Measurements from ENCODE around the gene COX6B2. TPM values are rescaled to one million over a fixed set of nuclear protein-coding genes. Genes with fewer than 3 reads are reported as not detected.

COX6B2 gene
- total RNA-seq, 2 donors from 2014 or later, result 3.1 to 7.4 TPM

- Mint-ChIP-seq H3K4me1 (ENCODE audit: low read depth) (peaks cover 11% of the 10 kb centered on the region), H3K4me3 (no peak overlapping the region), H3K9me3 (no peaks in the 10 kb centered on the region), H3K36me3 (ENCODE audit: insufficient read depth in 2 of 2) (no peaks in the 10 kb centered on the region), H3K27ac (no peak overlapping the region), H3K27me3 (ENCODE audit: low read depth) (peaks cover 26% of the 10 kb centered on the region)
- ATAC-seq (replicated peaks in 1 of 2) (no peak), DNase-seq (no peak)
These were observed 6.0 kb downstream of the COX6B2 start for GRCh38 chr19:55348317-55349034.

- ATAC-seq (replicated peaks in 1 of 2), result no peak
- DNase-seq, result no peak
- no peak overlapping the region for H3K27ac Mint-ChIP-seq
- peaks cover 2% of the 10 kb centered on the region for H3K4me1 Mint-ChIP-seq (ENCODE audit: low read depth)
- H3K4me3 Mint-ChIP-seq, result no peak overlapping the region
- peaks cover 0 to 3% of the 10 kb centered on the region in 2 donors for H3K36me3 Mint-ChIP-seq (ENCODE audit: insufficient read depth in 2 of 2)
- H3K9me3 Mint-ChIP-seq, result no peaks in the 10 kb centered on the region
- H3K27me3 Mint-ChIP-seq (ENCODE audit: low read depth), result peaks cover 17% of the 10 kb centered on the region
These were observed 7.0 kb downstream of the COX6B2 start for GRCh38 chr19:55347442-55348009.

- Mint-ChIP-seq H3K4me1 (ENCODE audit: low read depth) (no peaks in the 10 kb centered on the region), H3K27me3 (ENCODE audit: low read depth) (peaks cover 11% of the 10 kb centered on the region), H3K4me3 (no peak overlapping the region), H3K9me3 (no peaks in the 10 kb centered on the region), H3K36me3 (ENCODE audit: insufficient read depth in 2 of 2) (peaks cover 0 to 3% of the 10 kb centered on the region in 2 donors), H3K27ac (no peak overlapping the region)
- peak in 1 of 2 donors; percentile 27 for ATAC-seq (replicated peaks in 1 of 2)
- DNase-seq, result no peak
These were observed 7.6 kb downstream of the COX6B2 start for GRCh38 chr19:55346725-55347441.

GRCh38 chr19:55345818-55346724 is 8.4 kb downstream of the COX6B2 start:
- H3K27me3 Mint-ChIP-seq (ENCODE audit: low read depth), result peaks cover 3% of the 10 kb centered on the region
- no peak for ATAC-seq (replicated peaks in 1 of 2)
- peaks cover 6% of the 10 kb centered on the region for H3K4me1 Mint-ChIP-seq (ENCODE audit: low read depth)
- DNase-seq, result no peak
- H3K27ac Mint-ChIP-seq, result no peak overlapping the region
- no peak overlapping the region for H3K4me3 Mint-ChIP-seq
- peaks cover 3 to 4% of the 10 kb centered on the region in 2 donors for H3K36me3 Mint-ChIP-seq (ENCODE audit: insufficient read depth in 2 of 2)
- H3K9me3 Mint-ChIP-seq, result no peaks in the 10 kb centered on the region

- no peaks in the 10 kb centered on the region for H3K9me3 Mint-ChIP-seq
- H3K4me1 Mint-ChIP-seq (ENCODE audit: low read depth), result peaks cover 6% of the 10 kb centered on the region
- H3K36me3 Mint-ChIP-seq (ENCODE audit: insufficient read depth in 2 of 2), result peaks cover 3 to 8% of the 10 kb centered on the region in 2 donors
- no peak overlapping the region for H3K27ac Mint-ChIP-seq
- H3K27me3 Mint-ChIP-seq (ENCODE audit: low read depth), result no peaks in the 10 kb centered on the region
- DNase-seq (no peak), ATAC-seq (replicated peaks in 1 of 2) (no peak)
- no peak overlapping the region for H3K4me3 Mint-ChIP-seq
These were observed 9.3 kb downstream of the COX6B2 start for GRCh38 chr19:55345101-55345817.

- H3K27ac Mint-ChIP-seq, result no peak overlapping the region
- no peaks in the 10 kb centered on the region for H3K27me3 Mint-ChIP-seq (ENCODE audit: low read depth)
- peaks cover 5 to 8% of the 10 kb centered on the region in 2 donors for H3K36me3 Mint-ChIP-seq (ENCODE audit: insufficient read depth in 2 of 2)
- H3K4me3 Mint-ChIP-seq, result no peak overlapping the region
- peaks cover 6% of the 10 kb centered on the region for H3K4me1 Mint-ChIP-seq (ENCODE audit: low read depth)
- ATAC-seq (replicated peaks in 1 of 2), result no peak
- H3K9me3 Mint-ChIP-seq, result no peaks in the 10 kb centered on the region
- no peak for DNase-seq
These were observed 10.1 kb downstream of the COX6B2 start for GRCh38 chr19:55344444-55344843.

GRCh38 chr19:55341595-55342531 is 12.7 kb downstream of the COX6B2 start:
- peaks cover 3% of the 10 kb centered on the region for H3K27me3 Mint-ChIP-seq (ENCODE audit: low read depth)
- H3K4me3 Mint-ChIP-seq, result peak overlapping the region; percentile 62 to 78
- H3K4me1 Mint-ChIP-seq (ENCODE audit: low read depth), result peaks cover 13% of the 10 kb centered on the region
- H3K9me3 Mint-ChIP-seq, result no peaks in the 10 kb centered on the region
- H3K27ac Mint-ChIP-seq, result no peak overlapping the region
- DNase-seq (no peak), ATAC-seq (replicated peaks in 1 of 2) (no peak)
- H3K36me3 Mint-ChIP-seq (ENCODE audit: insufficient read depth in 2 of 2), result peaks cover 5 to 8% of the 10 kb centered on the region in 2 donors

- Mint-ChIP-seq H3K9me3 (no peaks in the 10 kb centered on the region), H3K27me3 (ENCODE audit: low read depth) (peaks cover 8% of the 10 kb centered on the region), H3K4me3 (peak overlapping the region; percentile 84 to 88), H3K4me1 (ENCODE audit: low read depth) (peaks cover 13% of the 10 kb centered on the region), H3K36me3 (ENCODE audit: insufficient read depth in 2 of 2) (peaks cover 5 to 8% of the 10 kb centered on the region in 2 donors), H3K27ac (peak overlapping the region; percentile 68)
- ATAC-seq (replicated peaks in 1 of 2) (no peak), DNase-seq (peak; percentile 63 to 69)
These were observed 13.3 kb downstream of the COX6B2 start for GRCh38 chr19:55341171-55341588.

GRCh38 chr19:55340784-55341147 is 13.8 kb downstream of the COX6B2 start:
- peaks cover 5 to 8% of the 10 kb centered on the region in 2 donors for H3K36me3 Mint-ChIP-seq (ENCODE audit: insufficient read depth in 2 of 2)

GRCh38 chr19:55339889-55340783 is 14.4 kb downstream of the COX6B2 start:
- peaks cover 13% of the 10 kb centered on the region for H3K4me1 Mint-ChIP-seq (ENCODE audit: low read depth)
- no peaks in the 10 kb centered on the region for H3K9me3 Mint-ChIP-seq
- DNase-seq (peak in 1 of 2 donors; percentile 7), ATAC-seq (replicated peaks in 1 of 2) (no peak)
- peaks cover 8% of the 10 kb centered on the region for H3K27me3 Mint-ChIP-seq (ENCODE audit: low read depth)
- peak overlapping the region; percentile 66 for H3K27ac Mint-ChIP-seq
- peak overlapping the region; percentile 84 to 88 for H3K4me3 Mint-ChIP-seq
- H3K36me3 Mint-ChIP-seq (ENCODE audit: insufficient read depth in 2 of 2), result peaks cover 5 to 8% of the 10 kb centered on the region in 2 donors

More at GRCh38 chr19:55340784-55341147, 13.8 kb downstream of the COX6B2 start:
- Mint-ChIP-seq H3K4me1 (ENCODE audit: low read depth) (peaks cover 13% of the 10 kb centered on the region), H3K4me3 (peak overlapping the region; percentile 84 to 88), H3K27ac (peak overlapping the region; percentile 68), H3K9me3 (no peaks in the 10 kb centered on the region), H3K27me3 (ENCODE audit: low read depth) (peaks cover 8% of the 10 kb centered on the region)
- DNase-seq (peak; percentile 35 to 41), ATAC-seq (replicated peaks in 1 of 2) (no peak)

Measured in activated T-cell treated with anti-CD3 and anti-CD28 coated beads, Interleukin-2, amount 50 U/mL, for 72 hours (primary cell).